Upper lobe of right lung (tissue), 1 donor: Measurements from ENCODE around the gene HSP90AA1. TPM values are rescaled to one million over a fixed set of nuclear protein-coding genes. Genes with fewer than 3 reads are reported as not detected.

Experiments used
- ATAC-seq: fragments of 200-7000 bp; cut with Tn5 transposase; one replicate; pipeline ENCODE4 v1.9.1; 2020; ENCODE audit warnings: mild to moderate bottlenecking, moderate library complexity
- DNase-seq: peaks from one replicate; pipeline ENCODE4 v3.0.0-alpha.2; 2020
- H3K27ac ChIP-seq: fragments of 200-600 bp; one replicate; pipeline ENCODE4 v1.8.0; 2022
- H3K27me3 ChIP-seq: fragments of 200-600 bp; one replicate; pipeline ENCODE4 v1.8.0; 2022; ENCODE audit warnings: mild to moderate bottlenecking
- H3K36me3 ChIP-seq: fragments of 200-600 bp; one replicate; pipeline ENCODE4 v1.8.0; 2022
- H3K4me1 ChIP-seq: fragments of 200-600 bp; one replicate; pipeline ENCODE4 v1.8.0; 2022
- H3K4me3 ChIP-seq: fragments of 200-600 bp; one replicate; pipeline ENCODE4 v1.8.0; 2022; ENCODE audit warnings: mild to moderate bottlenecking
- H3K9me3 ChIP-seq: fragments of 200-600 bp; one replicate; pipeline ENCODE4 v1.8.0; 2022
- intact Hi-C: fragments of 100-400 bp; cut with DNase I; formaldehyde crosslinking; loops from one replicate; pipeline ENCODE4 v1.11.0; 2022
- total RNA-seq: library from RNA; stranded (reverse); fragmentation: NEBNext Ultra II Directional; extraction: Animal tissue kit (Norgen Biotek cat#: 25700); gene quantifications from one replicate; pipeline ENCODE4 v1.2.1, GENCODE V29; 2021
- TF ChIP-seq, protein P1 (sequence below): fragments of 200-600 bp; IDR thresholded peaks from one replicate; pipeline ENCODE4 v1.8.0; 2022; ENCODE audit warnings: antibody characterized with exemption
- donor health status: DM: no; HTN: yes; CAD: no; lungs with severe emphysema.

Gene HSP90AA1
- total RNA-seq, 1 donor from 2014 or later: 490 TPM

- Histone ChIP-seq H3K4me1 (peaks cover under 1% of the 10 kb centered on the region), H3K27ac (no peak overlapping the region), H3K36me3 (peaks cover 6% of the 10 kb centered on the region), H3K27me3 (no peaks in the 10 kb centered on the region), H3K9me3 (no peaks in the 10 kb centered on the region), H3K4me3 (no peak overlapping the region)
- DNase-seq: no peak
- TF ChIP-seq, protein P1, sequence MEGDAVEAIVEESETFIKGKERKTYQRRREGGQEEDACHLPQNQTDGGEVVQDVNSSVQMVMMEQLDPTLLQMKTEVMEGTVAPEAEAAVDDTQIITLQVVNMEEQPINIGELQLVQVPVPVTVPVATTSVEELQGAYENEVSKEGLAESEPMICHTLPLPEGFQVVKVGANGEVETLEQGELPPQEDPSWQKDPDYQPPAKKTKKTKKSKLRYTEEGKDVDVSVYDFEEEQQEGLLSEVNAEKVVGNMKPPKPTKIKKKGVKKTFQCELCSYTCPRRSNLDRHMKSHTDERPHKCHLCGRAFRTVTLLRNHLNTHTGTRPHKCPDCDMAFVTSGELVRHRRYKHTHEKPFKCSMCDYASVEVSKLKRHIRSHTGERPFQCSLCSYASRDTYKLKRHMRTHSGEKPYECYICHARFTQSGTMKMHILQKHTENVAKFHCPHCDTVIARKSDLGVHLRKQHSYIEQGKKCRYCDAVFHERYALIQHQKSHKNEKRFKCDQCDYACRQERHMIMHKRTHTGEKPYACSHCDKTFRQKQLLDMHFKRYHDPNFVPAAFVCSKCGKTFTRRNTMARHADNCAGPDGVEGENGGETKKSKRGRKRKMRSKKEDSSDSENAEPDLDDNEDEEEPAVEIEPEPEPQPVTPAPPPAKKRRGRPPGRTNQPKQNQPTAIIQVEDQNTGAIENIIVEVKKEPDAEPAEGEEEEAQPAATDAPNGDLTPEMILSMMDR: no peak
- intact Hi-C loops: no loop called here
- no peak for ATAC-seq
Observed at GRCh38 chr14:102057480-102058114, 29.2 kb downstream of the HSP90AA1 start.

DNA sequence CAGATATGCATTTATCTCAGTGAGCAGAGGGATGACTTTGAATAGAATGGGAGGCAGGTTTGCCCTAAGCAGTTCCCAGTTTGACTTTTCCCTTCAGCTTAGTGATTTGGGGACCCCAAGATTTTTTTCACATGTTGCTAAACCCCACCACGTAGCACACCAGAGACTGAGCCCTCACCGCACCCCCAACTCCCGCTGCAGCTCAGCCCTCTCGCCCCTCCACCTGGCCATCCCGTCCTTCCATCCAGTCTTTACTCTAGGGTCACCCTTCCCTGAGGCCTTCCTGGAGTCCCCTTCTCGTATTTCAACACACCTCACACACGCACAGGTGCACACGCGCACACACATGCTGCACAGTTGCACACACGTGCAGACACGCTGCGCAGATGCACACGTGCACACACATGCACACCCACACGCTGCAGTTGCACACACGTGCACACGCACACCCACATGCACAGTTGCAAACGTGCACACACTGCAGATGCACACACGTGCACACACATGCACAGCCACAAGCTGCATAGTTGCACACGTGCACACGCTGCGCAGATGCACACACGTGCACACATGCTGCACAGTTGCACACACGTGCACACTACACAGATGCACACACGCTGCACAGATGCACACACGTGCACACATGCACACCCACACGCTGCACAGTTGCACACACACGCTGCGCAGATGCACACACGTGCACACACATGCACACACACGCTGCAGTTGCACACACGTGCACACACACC lies 30.0 kb downstream of the HSP90AA1 start:
- Histone ChIP-seq H3K4me1 (no peaks in the 10 kb centered on the region), H3K27ac (no peak overlapping the region), H3K27me3 (no peaks in the 10 kb centered on the region), H3K36me3 (peaks cover 13% of the 10 kb centered on the region), H3K4me3 (no peak overlapping the region), H3K9me3 (no peaks in the 10 kb centered on the region)
- no peak for DNase-seq
- intact Hi-C loops: no loop called here
- TF ChIP-seq, protein P1: no peak
- peak; percentile 24 for ATAC-seq

GRCh38 chr14:102055181-102055901 lies 31.5 kb downstream of the HSP90AA1 start:
- DNase-seq (no peak), ATAC-seq (peak; percentile 8)
- H3K36me3 ChIP-seq: peaks cover 28% of the 10 kb centered on the region
- no peaks in the 10 kb centered on the region for H3K4me1 ChIP-seq
- H3K9me3 ChIP-seq: no peaks in the 10 kb centered on the region
- H3K27ac ChIP-seq: no peak overlapping the region
- TF ChIP-seq, protein P1: no peak
- no peaks in the 10 kb centered on the region for H3K27me3 ChIP-seq
- intact Hi-C loops: no loop called here
- H3K4me3 ChIP-seq: no peak overlapping the region

- Histone ChIP-seq H3K36me3 (peaks cover 56% of the 10 kb centered on the region), H3K4me1 (no peaks in the 10 kb centered on the region), H3K9me3 (no peaks in the 10 kb centered on the region), H3K27me3 (no peaks in the 10 kb centered on the region), H3K4me3 (no peak overlapping the region), H3K27ac (no peak overlapping the region)
- DNase-seq (no peak), ATAC-seq (no peak)
- intact Hi-C loops: no loop called here
- TF ChIP-seq, protein P1: no peak
Observed at GRCh38 chr14:102052522-102052921, 34.3 kb downstream of the HSP90AA1 start.

DNA sequence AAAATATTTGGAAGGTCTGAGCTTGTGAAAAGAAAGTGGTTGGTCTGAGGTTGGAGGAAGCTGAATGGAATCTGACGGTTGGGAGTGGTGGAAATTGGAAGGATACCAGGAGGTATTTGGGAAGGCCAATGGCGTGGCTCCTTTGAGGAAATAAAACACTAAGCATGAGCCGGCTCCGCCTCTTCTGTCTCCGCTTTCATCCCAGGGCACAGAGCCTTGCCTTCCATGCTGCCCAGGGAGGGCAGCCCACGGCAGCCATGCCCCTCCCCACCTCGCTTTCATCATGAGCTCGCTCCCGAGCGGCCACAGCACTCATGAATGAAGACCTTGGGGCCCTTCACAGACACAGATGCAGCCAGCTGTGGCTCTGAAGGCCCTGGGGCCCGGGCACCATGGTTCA lies 36.2 kb downstream of the HSP90AA1 start:
- H3K4me3 ChIP-seq: no peak overlapping the region
- ATAC-seq (no peak), DNase-seq (no peak)
- H3K4me1 ChIP-seq: no peaks in the 10 kb centered on the region
- H3K9me3 ChIP-seq: no peaks in the 10 kb centered on the region
- H3K36me3 ChIP-seq: peaks cover 74% of the 10 kb centered on the region
- no peaks in the 10 kb centered on the region for H3K27me3 ChIP-seq
- TF ChIP-seq, protein P1: no peak
- H3K27ac ChIP-seq: no peak overlapping the region
- intact Hi-C loops: no loop called here
